Tibial nerve (tissue), 3 donors: ENCODE measurements around the gene AMZ2.

Source experiments
- POLR2A ChIP-seq, 2 donors: fragments of 450-650 bp; IDR thresholded peaks; one replicate each; pipeline ENCODE4 v1.6.1; 2017; ENCODE audit warnings: antibody characterized with exemption in 2 of 2, mild to moderate bottlenecking in 2 of 2, moderate library complexity in 2 of 2
- TF ChIP-seq, protein P1 (sequence below), 5 experiments: fragments of 200-600 bp in 3 of 5; fragments of 450-650 bp in 2 of 5; sonication (generic) in 3 of 5; IDR thresholded peaks; one replicate each; pipeline ENCODE4 v1.5.1; 2016 to 2019; ENCODE audit warnings: antibody characterized with exemption in 5 of 5, mild to moderate bottlenecking in 3 of 5, moderate library complexity in 2 of 5

DNA sequence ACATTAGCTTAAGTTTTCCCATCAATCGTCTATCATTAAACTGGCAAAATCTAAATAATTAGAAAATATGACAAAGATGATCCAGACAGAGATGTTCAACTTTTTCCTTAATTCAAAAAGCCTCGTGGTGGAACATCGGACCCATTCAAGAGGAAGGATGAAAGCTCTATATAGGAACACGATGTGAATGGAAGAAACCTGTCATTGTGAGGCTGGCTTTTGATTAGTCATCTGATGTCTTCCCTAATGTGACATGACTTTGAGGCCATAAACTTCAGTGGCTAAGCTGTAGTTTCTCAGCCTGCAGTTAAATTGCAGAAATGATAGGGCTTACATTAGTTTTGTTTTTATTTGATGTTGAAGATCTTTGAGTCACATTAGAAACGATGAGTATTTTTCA lies 1.0 kb downstream of the AMZ2 start:
- TF ChIP-seq, protein P1, sequence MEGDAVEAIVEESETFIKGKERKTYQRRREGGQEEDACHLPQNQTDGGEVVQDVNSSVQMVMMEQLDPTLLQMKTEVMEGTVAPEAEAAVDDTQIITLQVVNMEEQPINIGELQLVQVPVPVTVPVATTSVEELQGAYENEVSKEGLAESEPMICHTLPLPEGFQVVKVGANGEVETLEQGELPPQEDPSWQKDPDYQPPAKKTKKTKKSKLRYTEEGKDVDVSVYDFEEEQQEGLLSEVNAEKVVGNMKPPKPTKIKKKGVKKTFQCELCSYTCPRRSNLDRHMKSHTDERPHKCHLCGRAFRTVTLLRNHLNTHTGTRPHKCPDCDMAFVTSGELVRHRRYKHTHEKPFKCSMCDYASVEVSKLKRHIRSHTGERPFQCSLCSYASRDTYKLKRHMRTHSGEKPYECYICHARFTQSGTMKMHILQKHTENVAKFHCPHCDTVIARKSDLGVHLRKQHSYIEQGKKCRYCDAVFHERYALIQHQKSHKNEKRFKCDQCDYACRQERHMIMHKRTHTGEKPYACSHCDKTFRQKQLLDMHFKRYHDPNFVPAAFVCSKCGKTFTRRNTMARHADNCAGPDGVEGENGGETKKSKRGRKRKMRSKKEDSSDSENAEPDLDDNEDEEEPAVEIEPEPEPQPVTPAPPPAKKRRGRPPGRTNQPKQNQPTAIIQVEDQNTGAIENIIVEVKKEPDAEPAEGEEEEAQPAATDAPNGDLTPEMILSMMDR (IDR thresholded peaks at IDR 0.05) = no peak
- TF ChIP-seq POLR2A (IDR thresholded peaks at IDR 0.05) = no peak
